HAP-1 (cell line): Measurements from ENCODE around the gene FAM98B.

Experiments used
- DNase-seq, 2 experiments: peaks; one replicate each; pipeline ENCODE4 v3.0.0-alpha.2; 2016 to 2020; ENCODE audit warnings: low spot score in 2 of 2
- H3K27me3 ChIP-seq: fragments of 250-450 bp; sonication (Bioruptor Pico); 2 replicates; pipeline ENCODE4 v1.5.1; 2020; ENCODE audit warnings: low read depth, mild to moderate bottlenecking, moderate library complexity
- H3K36me3 ChIP-seq: fragments of 250-450 bp; sonication (Bioruptor Pico); replicated peaks from 2 replicates; pipeline ENCODE4 v1.5.1; 2020; ENCODE audit warnings: mild to moderate bottlenecking
- H3K4me1 ChIP-seq: fragments of 250-450 bp; sonication (Bioruptor Pico); 2 replicates; pipeline ENCODE4 v1.5.1; 2020; ENCODE audit warnings: mild to moderate bottlenecking
- H3K4me3 ChIP-seq: fragments of 250-450 bp; sonication (Bioruptor Pico); 2 replicates; pipeline ENCODE4 v1.5.1; 2020; ENCODE audit warnings: mild to moderate bottlenecking, moderate library complexity
- H3K9me3 ChIP-seq: fragments of 250-450 bp; sonication (Bioruptor Pico); 2 replicates; pipeline ENCODE4 v1.5.1; 2020; ENCODE audit warnings: mild to moderate bottlenecking, moderate library complexity
- in situ Hi-C: fragments of 300-500 bp; cut with MboI; formaldehyde crosslinking; loops from 3 replicates; pipeline ENCODE4 v1.14.3; 2020; ENCODE audit warnings: low sequenced_read_pairs, inconsistent platforms, mixed read lengths

The FAM98B gene

DNA sequence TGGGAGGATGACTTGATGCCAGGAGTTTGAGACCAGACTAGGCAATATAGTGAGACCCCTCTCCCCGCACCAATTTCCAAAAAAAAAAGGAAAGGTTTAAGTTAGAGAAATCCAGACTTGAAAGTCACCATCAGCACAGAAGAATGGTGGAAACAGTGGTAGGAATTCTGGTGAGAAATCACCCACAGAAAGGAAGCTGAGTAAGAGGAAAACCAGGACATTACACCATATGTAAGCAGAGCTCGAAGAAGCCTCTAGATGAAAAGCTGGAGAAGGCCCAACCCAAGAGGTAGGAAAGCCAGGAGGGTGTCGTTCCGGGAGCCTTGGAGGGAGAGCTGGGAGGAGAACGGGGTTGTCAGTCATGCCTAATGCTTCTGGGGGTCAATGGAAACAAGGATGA, 70.2 kb downstream of the FAM98B start:
- no peaks in the 10 kb centered on the region for H3K27me3 ChIP-seq
- H3K9me3 ChIP-seq, result no peaks in the 10 kb centered on the region
- H3K36me3 ChIP-seq, result no peaks in the 10 kb centered on the region
- no peaks in the 10 kb centered on the region for H3K4me1 ChIP-seq
- in situ Hi-C loops, result no loop called here
- no peak for DNase-seq
- H3K4me3 ChIP-seq, result no peak overlapping the region

DNA sequence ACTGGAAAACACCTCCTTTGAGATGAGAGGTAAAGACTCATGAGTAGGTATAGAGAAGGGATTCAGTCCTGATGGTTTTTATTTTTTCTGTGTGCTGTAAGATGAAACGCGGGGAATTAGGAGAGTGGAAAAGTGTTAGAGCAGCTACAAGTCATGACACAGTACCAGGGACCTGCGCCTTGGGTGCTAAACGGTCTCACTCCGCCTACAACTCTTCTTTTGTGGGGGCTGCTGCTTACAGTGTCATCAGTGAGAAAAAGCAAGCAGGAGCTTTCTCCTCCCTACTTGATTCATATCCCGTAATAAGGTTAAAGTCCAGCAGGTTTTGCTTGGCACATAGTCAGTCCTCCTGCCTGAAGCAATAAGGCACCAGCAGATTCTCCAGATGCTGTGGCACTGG, 71.6 kb downstream of the FAM98B start:
- no peaks in the 10 kb centered on the region for H3K9me3 ChIP-seq
- DNase-seq, result no peak
- no peaks in the 10 kb centered on the region for H3K27me3 ChIP-seq
- no peak overlapping the region for H3K4me3 ChIP-seq
- in situ Hi-C loops, result no loop called here
- H3K4me1 ChIP-seq, result no peaks in the 10 kb centered on the region
- H3K36me3 ChIP-seq, result no peaks in the 10 kb centered on the region

DNA sequence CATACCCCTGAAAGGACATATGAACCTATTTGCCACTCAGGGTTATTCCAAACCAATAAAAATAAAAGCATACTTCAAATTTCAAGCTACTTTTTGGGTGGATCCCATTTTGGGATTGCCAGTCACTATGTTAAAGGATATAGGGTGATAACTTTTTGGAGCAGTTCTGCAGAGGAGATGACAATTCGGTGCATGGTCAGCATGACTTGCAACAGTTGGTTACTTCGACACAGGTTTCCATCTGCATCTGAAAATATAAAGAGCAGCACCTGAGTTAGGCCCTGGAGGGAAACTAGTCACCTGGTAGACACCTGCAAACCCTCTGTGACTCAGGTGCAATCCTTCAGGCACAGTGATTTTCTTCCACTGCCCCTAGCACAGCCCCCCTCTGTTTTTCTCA, 72.2 kb downstream of the FAM98B start:
- no peaks in the 10 kb centered on the region for H3K27me3 ChIP-seq
- H3K9me3 ChIP-seq, result no peaks in the 10 kb centered on the region
- no peaks in the 10 kb centered on the region for H3K36me3 ChIP-seq
- no peak for DNase-seq
- H3K4me3 ChIP-seq, result no peak overlapping the region
- in situ Hi-C loops, result no loop called here
- no peaks in the 10 kb centered on the region for H3K4me1 ChIP-seq

DNA sequence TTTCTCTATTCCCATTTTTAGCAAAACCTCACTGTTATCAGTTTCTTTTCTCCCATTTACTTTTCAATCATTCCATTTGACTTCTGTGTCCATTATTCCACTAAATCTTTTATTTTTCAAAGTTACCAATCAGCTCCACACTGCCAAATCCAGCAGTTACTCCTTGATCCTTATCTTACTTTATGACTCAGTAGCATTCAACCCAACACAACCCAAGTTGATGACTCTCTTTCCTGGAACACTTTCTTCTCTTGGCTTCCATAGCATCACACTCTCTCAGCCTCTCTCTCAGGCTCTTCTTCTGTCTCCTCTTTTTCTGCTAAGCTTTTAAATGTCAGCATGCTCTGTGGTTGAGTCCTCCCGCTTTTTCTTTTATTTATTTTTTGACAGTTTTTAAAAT, 74.4 kb downstream of the FAM98B start:
- no peak overlapping the region for H3K4me3 ChIP-seq
- in situ Hi-C loops, result no loop called here
- H3K9me3 ChIP-seq, result no peaks in the 10 kb centered on the region
- H3K36me3 ChIP-seq, result no peaks in the 10 kb centered on the region
- H3K27me3 ChIP-seq, result no peaks in the 10 kb centered on the region
- no peaks in the 10 kb centered on the region for H3K4me1 ChIP-seq
- no peak for DNase-seq

DNA sequence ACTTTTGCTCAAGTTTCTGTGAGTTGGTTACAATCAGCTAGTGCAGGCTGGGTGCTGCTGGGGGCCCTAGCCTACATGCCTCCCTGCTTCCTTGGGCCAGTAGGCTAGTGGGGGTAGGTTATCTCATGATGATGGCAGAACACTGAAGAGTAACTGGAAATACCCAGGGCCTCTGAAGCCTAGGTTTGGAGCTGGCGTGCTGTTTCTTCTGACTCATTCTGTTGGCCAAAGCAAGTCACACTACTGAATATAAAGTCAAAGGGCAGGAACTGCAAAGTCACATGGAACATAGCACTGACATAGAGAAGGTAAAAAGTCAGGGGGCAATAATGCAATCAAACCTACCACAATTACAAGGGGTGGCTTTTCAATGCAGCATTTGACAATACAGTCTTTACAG, 76.2 kb downstream of the FAM98B start:
- in situ Hi-C loops, result no loop called here
- DNase-seq, result no peak
- Histone ChIP-seq H3K4me1 (no peaks in the 10 kb centered on the region), H3K27me3 (no peaks in the 10 kb centered on the region), H3K4me3 (no peak overlapping the region), H3K9me3 (no peaks in the 10 kb centered on the region), H3K36me3 (no peaks in the 10 kb centered on the region)

DNA sequence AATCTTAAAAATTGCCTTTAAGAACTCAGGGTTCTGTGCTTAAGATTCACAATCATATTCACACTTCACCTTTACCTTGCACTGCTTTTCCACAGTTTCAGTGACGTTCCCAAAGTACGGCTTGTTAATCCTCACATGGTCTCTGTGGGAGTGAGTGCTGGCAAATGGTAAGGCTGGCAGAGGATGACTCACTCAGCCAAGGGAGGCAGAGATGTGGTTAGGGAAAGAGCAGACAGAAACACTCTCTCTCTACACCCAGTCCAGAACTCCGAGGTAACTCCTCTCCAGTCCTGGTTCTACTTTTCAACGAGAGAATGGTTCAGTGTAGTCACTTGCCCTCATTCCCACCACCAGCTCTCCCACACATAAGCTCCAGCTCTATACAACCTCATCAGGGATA, 77.6 kb downstream of the FAM98B start:
- Histone ChIP-seq H3K4me1 (no peaks in the 10 kb centered on the region), H3K36me3 (no peaks in the 10 kb centered on the region), H3K4me3 (no peak overlapping the region), H3K27me3 (no peaks in the 10 kb centered on the region), H3K9me3 (no peaks in the 10 kb centered on the region)
- DNase-seq, result no peak
- in situ Hi-C loops, result no loop called here

DNA sequence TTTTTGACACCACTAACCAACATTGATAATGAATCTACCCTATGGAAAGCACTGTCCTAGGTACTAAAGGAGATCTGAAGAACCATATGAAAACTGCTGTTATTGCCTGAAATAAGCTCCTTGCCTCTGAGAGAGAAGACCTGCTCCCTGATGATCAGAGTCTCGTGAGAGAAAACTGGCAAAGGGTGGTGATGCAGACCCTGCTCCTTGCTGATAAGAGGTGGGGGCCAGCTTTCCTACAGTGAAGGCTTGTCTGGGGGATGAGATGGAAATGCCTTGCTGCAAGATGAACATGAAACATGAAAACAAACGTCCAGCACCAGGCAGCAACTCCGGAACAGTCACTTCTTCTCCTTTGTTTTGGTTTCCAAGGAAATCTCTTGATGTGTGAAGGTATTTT, 78.8 kb downstream of the FAM98B start:
- in situ Hi-C loops, result no loop called here
- no peak overlapping the region for H3K4me3 ChIP-seq
- H3K27me3 ChIP-seq, result no peaks in the 10 kb centered on the region
- no peaks in the 10 kb centered on the region for H3K9me3 ChIP-seq
- no peaks in the 10 kb centered on the region for H3K36me3 ChIP-seq
- no peak for DNase-seq
- no peaks in the 10 kb centered on the region for H3K4me1 ChIP-seq

DNA sequence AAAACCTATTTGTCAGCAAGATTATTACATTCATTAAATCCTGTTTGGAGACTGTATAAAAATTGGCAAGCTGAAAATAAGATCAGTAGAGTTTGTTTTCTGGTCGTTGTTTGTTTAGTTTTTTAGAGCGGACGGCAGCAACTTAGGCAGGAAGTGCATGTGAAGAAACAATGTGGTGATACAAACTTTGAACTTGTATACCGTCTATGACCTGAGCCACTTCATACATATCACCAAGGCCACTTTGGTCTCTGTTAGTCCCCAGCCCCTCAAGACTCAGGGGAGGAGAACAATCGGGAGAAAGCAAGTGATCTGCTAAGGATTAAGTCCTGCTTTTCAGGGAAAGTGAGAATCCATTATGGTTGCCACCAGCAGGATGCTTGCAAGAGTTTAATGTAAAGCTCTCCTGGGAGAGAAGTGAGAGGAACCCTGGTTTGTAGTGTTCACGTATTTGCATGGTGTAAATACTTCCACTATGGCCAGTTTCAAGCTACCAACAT, 79.5 kb downstream of the FAM98B start:
- no peaks in the 10 kb centered on the region for H3K27me3 ChIP-seq
- H3K4me3 ChIP-seq, result no peak overlapping the region
- no peaks in the 10 kb centered on the region for H3K36me3 ChIP-seq
- in situ Hi-C loops, result no loop called here
- H3K4me1 ChIP-seq, result no peaks in the 10 kb centered on the region
- no peak for DNase-seq
- H3K9me3 ChIP-seq, result no peaks in the 10 kb centered on the region

DNA sequence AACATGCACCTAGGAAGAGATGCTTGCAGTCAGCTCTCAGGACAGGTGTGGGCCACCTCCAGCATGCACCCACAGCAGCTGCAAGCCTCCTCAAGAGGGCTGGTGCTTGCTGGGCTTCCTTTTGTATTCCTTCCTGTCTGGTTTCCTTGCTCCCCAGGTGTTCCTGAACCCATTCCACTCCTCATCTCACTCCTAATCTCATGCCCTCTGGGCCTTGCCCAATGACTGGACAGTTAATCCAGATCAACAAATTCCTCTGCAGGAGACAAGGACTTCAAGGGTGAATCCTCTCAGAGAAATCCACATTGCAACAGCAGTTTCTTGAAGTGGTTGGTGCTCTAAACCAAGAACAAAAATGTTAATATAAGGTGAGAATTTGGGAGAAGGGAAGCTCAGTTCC, 80.0 kb downstream of the FAM98B start:
- H3K4me3 ChIP-seq, result no peak overlapping the region
- in situ Hi-C loops, result no loop called here
- no peaks in the 10 kb centered on the region for H3K9me3 ChIP-seq
- H3K36me3 ChIP-seq, result no peaks in the 10 kb centered on the region
- H3K4me1 ChIP-seq, result no peaks in the 10 kb centered on the region
- no peaks in the 10 kb centered on the region for H3K27me3 ChIP-seq
- DNase-seq, result no peak

DNA sequence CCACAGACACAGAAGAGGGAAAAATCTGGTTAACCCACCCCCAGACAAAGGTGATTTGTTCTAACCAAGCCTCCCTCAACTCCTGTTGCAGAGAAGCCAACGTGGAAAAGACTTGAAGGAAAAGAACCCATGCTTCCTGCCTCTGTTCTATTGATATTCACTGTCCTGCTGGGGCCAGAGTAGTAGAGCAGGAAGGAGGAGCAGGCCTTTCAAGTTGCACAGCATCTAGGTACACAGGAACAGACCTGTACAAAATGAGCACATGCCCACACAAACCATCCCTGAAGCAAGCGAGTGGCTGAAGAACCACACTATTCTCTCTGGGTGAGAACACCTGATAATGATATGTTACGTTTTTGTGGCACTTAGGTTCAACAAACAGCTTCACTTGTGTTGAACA, 80.8 kb downstream of the FAM98B start:
- H3K36me3 ChIP-seq, result no peaks in the 10 kb centered on the region
- in situ Hi-C loops, result no loop called here

DNA sequence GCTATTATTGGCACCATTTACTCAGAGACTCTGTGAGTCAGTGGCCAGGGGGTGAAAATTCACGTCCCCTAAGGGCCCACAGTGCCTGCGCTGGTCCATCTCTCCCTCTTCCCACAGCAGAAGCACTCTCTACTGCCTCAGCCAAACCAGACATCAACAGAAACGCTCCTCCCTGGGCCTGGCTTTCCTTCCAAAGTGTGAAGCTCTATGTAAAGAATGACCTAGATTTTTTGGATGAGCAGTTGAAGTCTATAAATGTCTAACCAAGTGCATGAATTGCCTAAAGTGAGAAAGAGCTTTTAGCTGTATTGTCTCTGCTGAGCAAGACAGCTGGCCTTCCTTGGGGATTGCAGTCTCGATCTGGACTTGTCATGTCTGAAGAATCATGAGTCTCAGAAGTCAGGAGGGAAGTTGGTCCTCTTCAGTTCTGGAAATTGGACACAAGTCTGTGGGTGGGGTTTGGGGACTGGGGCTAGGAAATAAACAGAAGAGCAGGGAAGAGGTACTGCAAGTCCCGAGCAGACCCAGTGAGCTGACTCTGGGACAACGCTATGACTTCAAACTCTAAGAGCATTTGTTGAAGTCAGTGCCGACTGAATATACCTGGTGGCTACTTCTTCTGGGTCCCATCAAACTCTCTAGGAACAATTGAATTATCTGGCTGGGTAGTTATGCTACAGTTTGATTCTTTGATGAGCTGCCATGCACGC, 81.7 kb downstream of the FAM98B start:
- Histone ChIP-seq H3K36me3 (no peaks in the 10 kb centered on the region), H3K9me3 (no peaks in the 10 kb centered on the region), H3K4me3 (no peak overlapping the region), H3K4me1 (no peaks in the 10 kb centered on the region), H3K27me3 (no peaks in the 10 kb centered on the region)
- DNase-seq, result no peak
- in situ Hi-C loops, result no loop called here

More for the DNA sequence above, 80.8 kb downstream of the FAM98B start:
- no peaks in the 10 kb centered on the region for H3K4me1 ChIP-seq
- no peaks in the 10 kb centered on the region for H3K27me3 ChIP-seq
- no peaks in the 10 kb centered on the region for H3K9me3 ChIP-seq
- DNase-seq, result no peak
- no peak overlapping the region for H3K4me3 ChIP-seq

DNA sequence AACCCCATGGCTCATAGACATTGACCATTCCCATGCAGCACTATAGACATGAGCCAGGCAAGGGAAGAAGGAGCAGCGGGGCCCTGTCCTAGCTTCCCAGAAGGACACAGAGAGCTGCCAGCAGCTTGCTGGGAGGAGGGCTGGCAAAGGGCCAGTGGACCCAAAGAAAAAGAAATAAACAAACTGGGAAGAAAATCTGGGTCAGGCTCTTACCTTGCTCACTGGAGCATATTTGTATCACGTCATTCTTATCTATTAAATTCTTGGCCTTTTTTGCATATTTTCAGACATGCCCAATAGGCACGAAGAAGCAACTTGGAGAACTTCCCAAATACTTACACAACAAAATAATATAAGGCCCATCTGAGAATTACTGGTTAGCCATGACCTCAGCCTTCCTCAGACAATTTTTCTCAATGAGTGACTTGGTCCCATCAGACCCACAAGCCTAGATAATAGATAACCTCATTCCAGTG, 82.3 kb downstream of the FAM98B start:
- in situ Hi-C loops, result no loop called here
- DNase-seq, result no peak

More for the DNA sequence above, 82.3 kb downstream of the FAM98B start:
- Histone ChIP-seq H3K36me3 (no peaks in the 10 kb centered on the region), H3K4me3 (no peak overlapping the region), H3K27me3 (no peaks in the 10 kb centered on the region), H3K4me1 (no peaks in the 10 kb centered on the region), H3K9me3 (no peaks in the 10 kb centered on the region)
